Nephron (organoid): Measurements from ENCODE around the gene PCDH12.
A peak's percentile ranks its signal among the peaks of the same experiment; 100 is the strongest.

ENCODE experiments used
- H3K27ac Mint-ChIP-seq, 3 experiments: 2 replicates each; pipeline ENCODE4 v1.8.0; 2020; ENCODE audit warnings: mixed read lengths in 3 of 3, mild to moderate bottlenecking in 2 of 3, moderate library complexity in 1 of 3
- H3K27me3 Mint-ChIP-seq: 2 replicates; pipeline ENCODE4 v1.8.0; 2021; ENCODE audit warnings: low read depth, mild to moderate bottlenecking, moderate library complexity, mixed read lengths
- H3K36me3 Mint-ChIP-seq: 2 replicates; pipeline ENCODE4 v1.8.0; 2020; ENCODE audit warnings: low read depth, mixed read lengths
- H3K4me1 Mint-ChIP-seq: 2 replicates; pipeline ENCODE4 v1.8.0; 2020; ENCODE audit warnings: mixed read lengths
- H3K4me3 Mint-ChIP-seq, 3 experiments: 2 replicates each; pipeline ENCODE4 v1.8.0; 2020; ENCODE audit warnings: mild to moderate bottlenecking in 3 of 3, mixed read lengths in 3 of 3, moderate library complexity in 2 of 3
- H3K9me3 Mint-ChIP-seq: 2 replicates; pipeline ENCODE4 v1.8.0; 2020; ENCODE audit warnings: mixed read lengths
- CTCF ChIP-seq, 3 experiments: fragments of 200-600 bp; sonication (generic); IDR thresholded peaks; one replicate each; pipeline ENCODE4 v1.5.0; 2021; ENCODE audit warnings: antibody characterized with exemption in 3 of 3; ENCODE audit not compliant: unreplicated experiment in 3 of 3

PCDH12 gene

DNA sequence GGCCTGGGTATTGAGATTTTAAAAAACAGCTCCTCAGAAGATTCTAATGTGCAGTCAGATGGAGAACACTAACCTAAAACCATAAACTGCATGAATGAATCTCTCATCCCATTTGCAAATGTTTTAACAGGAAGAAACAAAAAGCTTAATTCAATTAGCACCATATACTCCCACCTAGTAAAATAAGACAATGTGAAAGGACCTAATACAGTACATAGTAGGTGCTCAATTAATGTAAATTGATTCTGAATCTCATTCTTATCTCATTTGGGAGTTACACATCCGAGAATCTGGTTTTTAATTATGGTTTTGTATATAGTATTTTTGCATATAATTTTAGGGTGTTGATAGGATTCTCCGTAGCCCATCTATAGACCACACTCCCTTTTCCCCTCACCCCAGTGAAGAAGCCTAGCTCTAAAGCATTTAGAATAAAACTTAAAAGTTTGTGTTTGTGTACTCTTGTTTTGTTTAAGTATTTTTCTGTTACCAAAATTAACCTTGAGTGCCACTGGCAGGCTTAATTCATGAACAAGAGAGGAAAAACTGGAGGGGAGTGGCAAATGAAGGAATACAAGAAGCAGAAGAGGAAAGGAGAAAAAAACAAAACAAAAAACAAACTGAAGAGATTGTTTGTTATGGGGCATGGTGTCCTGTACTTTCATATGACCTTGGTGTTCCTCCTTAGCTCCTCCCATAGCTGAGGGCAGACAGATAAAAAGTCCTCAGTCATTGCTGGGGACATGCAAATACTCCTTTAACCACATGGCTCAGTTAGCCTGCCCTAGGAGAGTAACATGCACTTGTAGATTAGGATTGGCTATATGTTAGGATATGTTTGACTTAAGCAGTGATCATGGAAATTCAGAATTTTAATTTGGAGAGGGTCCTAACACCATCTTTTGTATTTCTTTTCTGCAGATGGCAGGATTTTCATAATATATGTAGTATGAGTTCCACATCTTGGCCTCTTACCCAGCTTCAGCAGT is 12.1 kb upstream of the PCDH12 start:
- H3K9me3 Mint-ChIP-seq, result no peaks in the 10 kb centered on the region
- H3K4me3 Mint-ChIP-seq, result peak overlapping the region; percentile 97 to 99 (median 99)
- H3K27me3 Mint-ChIP-seq, result no peaks in the 10 kb centered on the region
- peak overlapping the region; percentile 96 to 99 (median 99) for H3K27ac Mint-ChIP-seq
- no peak for TF ChIP-seq CTCF (IDR thresholded peaks at IDR 0.05; ENCODE audit: unreplicated experiment in 3 of 3)
- peaks cover 28% of the 10 kb centered on the region for H3K36me3 Mint-ChIP-seq
- H3K4me1 Mint-ChIP-seq, result peaks cover 30% of the 10 kb centered on the region

DNA sequence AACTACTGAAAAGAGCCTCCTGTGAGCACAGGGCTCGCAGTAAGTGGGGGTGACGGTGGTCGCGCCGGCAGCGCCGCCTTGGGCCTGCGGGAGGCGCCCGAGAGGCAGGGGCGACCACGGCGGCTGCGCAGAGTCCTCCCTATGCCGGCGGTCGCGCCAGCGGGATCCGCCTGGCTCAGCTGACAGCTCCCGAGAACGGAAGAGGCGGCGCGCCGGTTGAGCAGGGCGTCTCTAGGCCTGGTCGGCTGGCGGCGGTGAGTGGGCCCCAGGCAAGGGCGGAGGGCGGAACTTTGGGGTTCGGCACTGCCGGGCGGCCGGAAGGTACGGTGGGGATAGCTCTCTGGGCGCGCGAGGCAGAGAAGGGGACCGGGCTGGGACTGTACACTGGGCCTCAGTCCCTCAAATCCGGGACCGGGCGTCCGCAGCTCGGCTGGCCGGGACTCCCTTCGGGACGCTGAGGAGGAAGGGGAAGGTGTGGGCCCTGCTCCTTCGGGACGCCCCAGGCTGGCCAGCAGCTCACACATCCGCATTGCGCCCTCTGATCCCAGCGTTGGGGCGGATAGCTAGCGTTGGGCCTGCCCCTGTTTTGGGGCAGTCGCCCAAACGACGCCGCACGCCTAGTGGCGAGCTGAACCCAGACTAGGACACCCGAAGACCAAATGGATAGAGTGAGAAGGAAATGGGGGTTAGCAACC is 11.1 kb upstream of the PCDH12 start, which contains the start of gene RNF14:
RNF14 (plus strand) TSS at position 192 of the 695 bp plus-strand sequence. CDS start 4,484 bp downstream, outside the sequence.
- Mint-ChIP-seq H3K4me3 (peak within 1 kb of the TSS; percentile 97 to 99 (median 99)), H3K4me1 (peaks cover 31% of the 10 kb centered on the region), H3K9me3 (no peaks in the 10 kb centered on the region), H3K27ac (peak within 1 kb of the TSS; percentile 96 to 99 (median 99)), H3K27me3 (no peaks in the 10 kb centered on the region), H3K36me3 (peaks cover 18% of the 10 kb centered on the region)
- TF ChIP-seq CTCF (IDR thresholded peaks at IDR 0.05; ENCODE audit: unreplicated experiment in 3 of 3), result peak; percentile 98 to 100 (median 100)

DNA sequence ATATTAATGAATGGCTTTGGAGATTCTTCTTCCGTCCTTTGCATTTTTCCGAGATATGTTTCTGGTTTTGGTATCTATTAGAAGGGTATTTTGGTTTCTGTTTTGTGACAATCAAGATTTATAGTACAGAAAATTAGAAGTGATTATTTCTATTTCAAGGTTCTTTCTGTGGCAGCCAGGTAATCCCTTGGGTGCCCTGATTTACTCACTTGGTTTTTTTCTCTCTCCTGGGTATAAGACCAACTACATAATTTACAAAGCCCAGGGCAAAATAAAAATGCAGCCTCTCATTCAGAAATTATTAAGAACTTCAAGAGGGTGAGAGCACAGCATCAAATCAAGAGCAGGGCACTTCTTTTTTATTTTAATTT is 8.9 kb upstream of the PCDH12 start:
- Mint-ChIP-seq H3K4me1 (peaks cover 37% of the 10 kb centered on the region), H3K27me3 (no peaks in the 10 kb centered on the region), H3K9me3 (no peaks in the 10 kb centered on the region), H3K27ac (peak overlapping the region in 1 of 3 experiments; percentile 34), H3K36me3 (peaks cover 4% of the 10 kb centered on the region), H3K4me3 (no peak overlapping the region)
- no peak for TF ChIP-seq CTCF (IDR thresholded peaks at IDR 0.05; ENCODE audit: unreplicated experiment in 3 of 3)

DNA sequence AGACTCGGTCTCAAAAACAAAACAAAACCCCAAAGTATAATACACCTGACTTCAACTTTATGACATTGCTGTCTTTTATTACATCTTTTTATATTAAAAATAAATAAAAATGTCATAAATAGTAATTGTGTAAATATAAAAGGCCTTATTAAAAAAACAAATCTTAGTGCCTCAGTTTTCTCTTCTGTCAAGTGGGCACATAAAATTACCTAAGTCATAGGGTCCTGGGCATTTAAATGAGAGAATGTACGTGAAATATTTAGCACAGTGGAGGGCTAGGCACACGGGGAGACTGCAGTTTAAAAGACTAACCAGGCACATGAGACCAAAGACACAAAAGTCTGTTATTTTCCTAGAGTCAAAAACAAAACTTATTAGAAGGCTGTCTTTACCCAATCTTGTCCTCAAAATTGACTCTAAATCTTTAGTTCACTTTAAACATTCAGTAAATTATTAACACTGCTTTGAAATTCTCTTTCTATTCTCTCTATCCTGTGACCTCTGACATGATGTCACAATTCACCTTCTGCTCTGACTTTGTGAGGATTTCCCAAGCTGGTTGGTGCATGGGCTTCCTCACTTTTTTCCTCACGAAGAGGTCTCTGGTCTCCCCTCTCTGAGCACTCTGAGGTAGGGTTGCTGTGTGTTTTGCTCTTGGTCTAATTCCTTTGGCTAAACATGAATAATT is 8.4 kb upstream of the PCDH12 start:
- H3K36me3 Mint-ChIP-seq, result peaks cover 4% of the 10 kb centered on the region
- no peaks in the 10 kb centered on the region for H3K27me3 Mint-ChIP-seq
- H3K9me3 Mint-ChIP-seq, result no peaks in the 10 kb centered on the region
- peaks cover 37% of the 10 kb centered on the region for H3K4me1 Mint-ChIP-seq
- H3K4me3 Mint-ChIP-seq, result no peak overlapping the region
- H3K27ac Mint-ChIP-seq, result peak overlapping the region in 1 of 3 experiments; percentile 34
- TF ChIP-seq CTCF (IDR thresholded peaks at IDR 0.05; ENCODE audit: unreplicated experiment in 3 of 3), result no peak

DNA sequence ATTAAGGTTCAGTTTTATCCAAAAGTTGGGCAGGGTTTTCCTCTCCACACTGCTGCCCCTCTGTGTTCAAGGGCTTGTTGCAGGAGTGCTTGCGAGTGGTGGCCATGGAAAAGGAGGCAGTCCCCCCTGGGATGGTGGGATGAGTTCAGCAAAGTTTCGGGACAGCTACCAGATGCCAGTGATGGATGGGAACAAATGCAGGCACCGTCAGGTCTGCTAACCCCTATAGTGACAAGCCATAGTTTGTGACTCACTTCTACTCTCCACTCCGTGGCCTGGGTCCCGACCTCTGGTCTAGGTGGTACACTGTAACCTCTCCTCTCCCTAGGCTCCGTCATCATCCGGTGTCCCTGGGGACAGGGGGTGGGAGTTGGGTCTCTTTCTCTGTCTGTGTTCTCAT is 7.1 kb upstream of the PCDH12 start:
- Mint-ChIP-seq H3K27me3 (no peaks in the 10 kb centered on the region), H3K4me1 (peaks cover 38% of the 10 kb centered on the region), H3K4me3 (no peak overlapping the region), H3K36me3 (no peaks in the 10 kb centered on the region), H3K9me3 (no peaks in the 10 kb centered on the region), H3K27ac (peak overlapping the region in 2 of 3 experiments; percentile 2 to 60)
- TF ChIP-seq CTCF (IDR thresholded peaks at IDR 0.05; ENCODE audit: unreplicated experiment in 3 of 3), result no peak
